Gastrocnemius medialis (tissue), 4 donors: ENCODE measurements around the gene RPL9. TPM values are rescaled to one million over a fixed set of nuclear protein-coding genes. Genes with fewer than 3 reads are reported as not detected.

ENCODE experiments used
- ATAC-seq, 2 donors: fragments of 150-250 bp; one replicate each; pipeline ENCODE4 v1.9.1; 2016
- DNase-seq, 2 donors: peaks; one replicate each; pipeline ENCODE4 v3.0.0-alpha.2; 2019
- H3K27ac ChIP-seq, 4 donors: fragments of 200-600 bp; sonication (generic); 1 replicate in 1 of 4; 2 replicates in 3 of 4; pipeline ENCODE4 v1.5.1; 2016 to 2018; ENCODE audit warnings: mild to moderate bottlenecking in 2 of 4, moderate library complexity in 1 of 4
- H3K27me3 ChIP-seq, 3 donors: fragments of 200-600 bp; sonication (generic) in 2 of 3; 1 replicate in 1 of 3; 2 replicates in 2 of 3; pipeline versions ENCODE4 v1.5.1 to v1.6.0; 2016 to 2019; ENCODE audit warnings: mild to moderate bottlenecking in 1 of 3, moderate library complexity in 1 of 3
- H3K36me3 ChIP-seq, 2 donors: fragments of 200-600 bp; sonication (generic) in 1 of 2; one replicate each; pipeline ENCODE4 v1.5.1; 2017 to 2018
- H3K4me1 ChIP-seq, 2 donors: fragments of 200-600 bp; sonication (generic) in 1 of 2; one replicate each; pipeline ENCODE4 v1.5.1; 2016 to 2017; ENCODE audit warnings: mild to moderate bottlenecking in 2 of 2
- H3K4me3 ChIP-seq, 4 donors: fragments of 200-600 bp; sonication (generic) in 3 of 4; 1 replicate in 1 of 4; 2 replicates in 3 of 4; pipeline ENCODE4 v1.5.1; 2016 to 2019; ENCODE audit warnings: mild to moderate bottlenecking in 2 of 4
- H3K9me3 ChIP-seq, 3 donors: fragments of 200-600 bp; sonication (generic) in 2 of 3; 1 replicate in 1 of 3; 2 replicates in 2 of 3; pipeline ENCODE4 v1.5.1; 2016 to 2019
- POLR2A ChIP-seq, 2 donors: fragments of 450-650 bp; IDR thresholded peaks; one replicate each; pipeline ENCODE4 v1.6.1; 2017; ENCODE audit warnings: antibody characterized with exemption in 2 of 2, mild to moderate bottlenecking in 2 of 2, moderate library complexity in 2 of 2
- in situ Hi-C, 4 donors: fragments of 200-750 bp; cut with MboI; loops; one replicate each; pipeline versions ENCODE4 v1.15.0 to v1.8.0; 2017; ENCODE audit warnings: low sequenced_read_pairs in 4 of 4
- intact Hi-C: fragments of 100-400 bp; cut with DNase I; formaldehyde crosslinking; loops from one replicate; pipeline ENCODE4 v1.15.1; 2023; ENCODE audit warnings: low total_unique reads
- total RNA-seq, 4 donors: library from RNA; depleted of rRNA; stranded (reverse); fragments of >200 nt; gene quantifications; one replicate each; pipeline versions ENCODE4 v1.1.0 to v1.2.3, GENCODE V29; 2016
- TF ChIP-seq, protein P1 (sequence below), 5 experiments: fragments of 450-650 bp in 3 of 5; fragments of 200-600 bp in 2 of 5; sonication (generic) in 2 of 5; IDR thresholded peaks in 4 of 5; conservative IDR thresholded peaks in 1 of 5; 1 replicate in 4 of 5; 2 replicates in 1 of 5; pipeline ENCODE4 v1.5.1; 2016 to 2019; ENCODE audit warnings: antibody characterized with exemption in 5 of 5, mild to moderate bottlenecking in 3 of 5, moderate library complexity in 3 of 5

The RPL9 gene
- total RNA-seq, 4 donors from 2014 or later = 2,556 to 3,080 (median 2,834) TPM

DNA sequence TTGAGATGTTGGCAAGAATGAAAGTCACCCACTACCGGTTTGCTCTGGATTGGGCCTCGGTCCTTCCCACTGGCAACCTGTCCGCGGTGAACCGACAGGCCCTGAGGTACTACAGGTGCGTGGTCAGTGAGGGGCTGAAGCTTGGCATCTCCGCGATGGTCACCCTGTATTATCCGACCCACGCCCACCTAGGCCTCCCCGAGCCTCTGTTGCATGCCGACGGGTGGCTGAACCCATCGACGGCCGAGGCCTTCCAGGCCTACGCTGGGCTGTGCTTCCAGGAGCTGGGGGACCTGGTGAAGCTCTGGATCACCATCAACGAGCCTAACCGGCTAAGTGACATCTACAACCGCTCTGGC, 12.3 kb downstream of the RPL9 start:
- peaks cover 0 to 23% of the 10 kb centered on the region in 2 donors for H3K36me3 ChIP-seq

GRCh38 chr4:39442998-39443397, 15.7 kb downstream of the RPL9 start:
- Histone ChIP-seq H3K27me3 (no peaks in the 10 kb centered on the region), H3K4me3 (no peak overlapping the region), H3K4me1 (peaks cover 0 to 6% of the 10 kb centered on the region in 2 donors), H3K27ac (no peak overlapping the region), H3K36me3 (no peaks in the 10 kb centered on the region), H3K9me3 (no peaks in the 10 kb centered on the region)
- in situ Hi-C loops = no loop called here
- TF ChIP-seq, protein P1, sequence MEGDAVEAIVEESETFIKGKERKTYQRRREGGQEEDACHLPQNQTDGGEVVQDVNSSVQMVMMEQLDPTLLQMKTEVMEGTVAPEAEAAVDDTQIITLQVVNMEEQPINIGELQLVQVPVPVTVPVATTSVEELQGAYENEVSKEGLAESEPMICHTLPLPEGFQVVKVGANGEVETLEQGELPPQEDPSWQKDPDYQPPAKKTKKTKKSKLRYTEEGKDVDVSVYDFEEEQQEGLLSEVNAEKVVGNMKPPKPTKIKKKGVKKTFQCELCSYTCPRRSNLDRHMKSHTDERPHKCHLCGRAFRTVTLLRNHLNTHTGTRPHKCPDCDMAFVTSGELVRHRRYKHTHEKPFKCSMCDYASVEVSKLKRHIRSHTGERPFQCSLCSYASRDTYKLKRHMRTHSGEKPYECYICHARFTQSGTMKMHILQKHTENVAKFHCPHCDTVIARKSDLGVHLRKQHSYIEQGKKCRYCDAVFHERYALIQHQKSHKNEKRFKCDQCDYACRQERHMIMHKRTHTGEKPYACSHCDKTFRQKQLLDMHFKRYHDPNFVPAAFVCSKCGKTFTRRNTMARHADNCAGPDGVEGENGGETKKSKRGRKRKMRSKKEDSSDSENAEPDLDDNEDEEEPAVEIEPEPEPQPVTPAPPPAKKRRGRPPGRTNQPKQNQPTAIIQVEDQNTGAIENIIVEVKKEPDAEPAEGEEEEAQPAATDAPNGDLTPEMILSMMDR (IDR thresholded peaks at IDR 0.05 in 4 of 5, conservative IDR thresholded peaks at IDR 0.05 in 1 of 5) = no peak
- no peak for TF ChIP-seq POLR2A (IDR thresholded peaks at IDR 0.05)
- intact Hi-C loops = no loop called here
- DNase-seq (no peak), ATAC-seq (no peak)

More for the DNA sequence above, 12.3 kb downstream of the RPL9 start:
- TF ChIP-seq POLR2A (IDR thresholded peaks at IDR 0.05) = no peak
- TF ChIP-seq, protein P1 (IDR thresholded peaks at IDR 0.05 in 4 of 5, conservative IDR thresholded peaks at IDR 0.05 in 1 of 5) = no peak
- H3K27me3 ChIP-seq = no peaks in the 10 kb centered on the region
- intact Hi-C loops = no loop called here
- in situ Hi-C loops = no loop called here
- peak overlapping the region; percentile 43 to 64 (median 47) for H3K4me3 ChIP-seq
- ATAC-seq = no peak
- no peak for DNase-seq
- no peak overlapping the region for H3K27ac ChIP-seq
- peaks cover 0 to 6% of the 10 kb centered on the region in 2 donors for H3K4me1 ChIP-seq
- no peaks in the 10 kb centered on the region for H3K9me3 ChIP-seq

- H3K27ac ChIP-seq = no peak overlapping the region
- no peak for DNase-seq
- intact Hi-C loops = no loop called here
- H3K4me3 ChIP-seq = no peak overlapping the region
- no peaks in the 10 kb centered on the region for H3K27me3 ChIP-seq
- H3K36me3 ChIP-seq = no peaks in the 10 kb centered on the region
- no peak for ATAC-seq
- no peaks in the 10 kb centered on the region for H3K9me3 ChIP-seq
- H3K4me1 ChIP-seq = no peaks in the 10 kb centered on the region
- in situ Hi-C loops = no loop called here
- TF ChIP-seq, protein P1 (IDR thresholded peaks at IDR 0.05 in 4 of 5, conservative IDR thresholded peaks at IDR 0.05 in 1 of 5) = no peak
- TF ChIP-seq POLR2A (IDR thresholded peaks at IDR 0.05) = no peak
Measured at GRCh38 chr4:39441593-39441992, 17.1 kb downstream of the RPL9 start.

DNA sequence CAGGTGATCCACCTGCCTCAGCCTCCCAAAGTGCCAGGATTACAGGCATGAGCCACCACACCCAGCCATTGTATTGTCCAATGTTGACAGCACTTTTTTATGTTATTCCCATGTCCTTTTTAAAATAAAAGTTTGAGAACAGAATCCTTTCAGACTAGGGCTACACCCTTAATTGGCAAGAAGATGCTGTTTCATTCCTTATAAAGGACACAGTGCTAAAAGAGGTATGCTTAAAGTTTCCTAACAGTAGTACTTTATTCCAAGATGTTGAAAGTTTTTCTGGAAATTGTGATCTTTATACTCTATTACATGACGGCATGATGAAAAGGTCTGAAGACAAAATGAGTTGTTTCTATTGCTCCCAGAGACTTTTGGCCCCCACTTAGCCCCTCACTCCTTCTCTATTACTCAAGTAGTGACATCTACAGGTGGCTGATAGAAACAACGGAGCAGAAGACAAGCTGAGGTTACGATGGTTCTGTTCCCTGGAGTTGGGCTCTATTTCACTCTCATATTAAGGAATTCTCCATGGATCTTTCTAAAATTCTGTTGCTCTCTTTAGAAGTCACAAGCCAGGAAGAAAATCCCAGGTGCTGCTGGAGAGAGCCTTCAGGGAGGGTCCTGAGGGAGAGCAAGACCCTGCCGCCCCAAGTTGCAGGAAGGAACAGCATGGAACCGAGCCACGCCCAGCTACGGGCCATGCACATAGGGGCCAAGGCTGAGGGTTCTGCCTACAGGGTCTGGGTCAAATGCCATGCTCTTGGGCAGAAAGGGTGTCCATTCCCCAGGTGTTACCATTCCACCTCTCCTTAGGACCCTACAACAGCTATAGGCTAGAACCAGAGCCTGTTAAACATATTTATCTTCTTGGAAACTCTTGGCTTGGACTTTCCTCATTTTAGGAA, 22.8 kb downstream of the RPL9 start:
- intact Hi-C loops = no loop called here
- ATAC-seq (no peak), DNase-seq (no peak)
- H3K27me3 ChIP-seq = no peaks in the 10 kb centered on the region
- no peak overlapping the region for H3K4me3 ChIP-seq
- no peak overlapping the region for H3K27ac ChIP-seq
- H3K36me3 ChIP-seq = no peaks in the 10 kb centered on the region
- TF ChIP-seq, protein P1 (IDR thresholded peaks at IDR 0.05 in 4 of 5, conservative IDR thresholded peaks at IDR 0.05 in 1 of 5) = no peak
- TF ChIP-seq POLR2A (IDR thresholded peaks at IDR 0.05) = no peak
- in situ Hi-C loops = no loop called here
- no peaks in the 10 kb centered on the region for H3K4me1 ChIP-seq
- no peaks in the 10 kb centered on the region for H3K9me3 ChIP-seq
